ENCODE results near the gene CFD.

- TF ChIP-seq EZH2 (IDR thresholded peaks at IDR 0.05; ENCODE audit: insufficient read depth, poor library complexity, severe bottlenecking) (no peak), EZH2phosphoT487 (IDR thresholded peaks at IDR 0.05; ENCODE audit: insufficient read depth, low read depth) (no peak)
Observed at GRCh38 chr19:899336-900042, 40.0 kb downstream of the CFD start.

Measured in GM23248 (cell line).